Endothelial cell of umbilical vein (primary cell): ENCODE measurements around the gene PLAGL1. TPM values are rescaled to one million over a fixed set of nuclear protein-coding genes. Genes with fewer than 3 reads are reported as not detected.

Experiments used
- BruUV-seq: library from RNA; stranded (reverse); fragments of 400-500 nt; replicated peaks from 2 replicates; lab custom pipeline; 2021; lab: Mats Ljungman, UMichigan
- CTCF ChIA-PET: fragments of 300-600, 350-600 bp; sonication (Branson Sonifier 250); formaldehyde crosslinking; loops from one replicate; lab custom pipeline; 2021; ENCODE audit warnings: antibody characterized with exemption, inconsistent platforms; lab: Charles Lee
- POLR2A ChIA-PET: fragments of 300-600, 350-600 bp; sonication (Branson Sonifier 250); formaldehyde crosslinking; loops from one replicate; lab custom pipeline; 2021; ENCODE audit warnings: antibody characterized with exemption, inconsistent platforms; lab: Charles Lee
- DNase-seq: peaks from one replicate; pipeline ENCODE4 v3.0.0-alpha.2; 2011; ENCODE audit warnings: low read depth, low spot score
- FAIRE-seq: peaks from 2 replicates; lab custom pipeline; 2011; peaks lifted over from hg19 to GRCh38; lab: Jason Lieb, UNC
- H2AFZ ChIP-seq: 2 replicates; pipeline ENCODE4 v1.6.0; 2012; ENCODE audit warnings: low read depth, low read length, control low read depth, inconsistent platforms
- H3K27ac ChIP-seq: 2 replicates; pipeline ENCODE4 v1.5.1; 2011; ENCODE audit warnings: low read depth, mild to moderate bottlenecking, control low read depth, low read length, moderate library complexity; ENCODE audit not compliant: insufficient read depth
- H3K27me3 ChIP-seq, 2 experiments: 2 replicates each; pipeline versions ENCODE4 v1.6.0 to v1.6.1; 2011; ENCODE audit warnings: low read length in 2 of 2, mixed read lengths in 1 of 2; ENCODE audit not compliant: control insufficient read depth in 2 of 2, insufficient read depth in 2 of 2
- H3K36me3 ChIP-seq, 2 experiments: 2 replicates in 1 of 2; 3 replicates in 1 of 2; pipeline ENCODE4 v1.5.1; 2011; ENCODE audit warnings: low read length in 2 of 2, mild to moderate bottlenecking in 1 of 2, moderate library complexity in 1 of 2; ENCODE audit not compliant: control insufficient read depth in 2 of 2, insufficient read depth in 2 of 2; ENCODE audit errors: extremely low read depth in 1 of 2
- H3K4me1 ChIP-seq: 3 replicates; pipeline ENCODE4 v1.5.1; 2011; ENCODE audit warnings: mild to moderate bottlenecking, low read length; ENCODE audit not compliant: control insufficient read depth, insufficient read depth; ENCODE audit errors: extremely low read depth
- H3K4me2 ChIP-seq: 2 replicates; pipeline ENCODE4 v1.6.1; 2011; ENCODE audit warnings: low read length, control low read depth, mixed read lengths; ENCODE audit not compliant: insufficient read depth
- H3K4me3 ChIP-seq, 3 experiments: fragments of 200-600 bp in 1 of 3; sonication (generic), shearing (Covaris generic) in 1 of 3; replicated peaks in 1 of 3; 2 replicates each; pipeline ENCODE4 v1.5.1; 2011 to 2016; ENCODE audit warnings: control low read depth in 3 of 3, low read length in 3 of 3, mild to moderate bottlenecking in 2 of 3, inconsistent platforms in 1 of 3, low read depth in 1 of 3, moderate library complexity in 1 of 3; ENCODE audit not compliant: insufficient read depth in 1 of 3
- H3K79me2 ChIP-seq: 2 replicates; pipeline ENCODE4 v1.6.0; 2012; ENCODE audit warnings: low read length, inconsistent platforms; ENCODE audit not compliant: control insufficient read depth, insufficient read depth
- H3K9ac ChIP-seq: replicated peaks from 2 replicates; pipeline ENCODE3; 2011; ENCODE audit warnings: low read length, control low read depth; ENCODE audit not compliant: insufficient read depth; ENCODE audit errors: extremely low read depth
- H3K9me1 ChIP-seq: replicated peaks from 3 replicates; pipeline ENCODE4 v1.6.0; 2011; ENCODE audit warnings: mild to moderate bottlenecking, low read length; ENCODE audit not compliant: control insufficient read depth, insufficient read depth; ENCODE audit errors: extremely low read depth
- H3K9me3 ChIP-seq: replicated peaks from 2 replicates; pipeline ENCODE4 v1.5.1; 2012; ENCODE audit warnings: low read length, inconsistent platforms; ENCODE audit not compliant: control insufficient read depth, insufficient read depth
- H4K20me1 ChIP-seq: replicated peaks from 2 replicates; pipeline ENCODE3; 2011; ENCODE audit warnings: mild to moderate bottlenecking, low read length; ENCODE audit not compliant: control insufficient read depth, insufficient read depth; ENCODE audit errors: extremely low read depth
- CTCF ChIP-seq, 2 donors: IDR thresholded peaks; 1 replicate in 1 of 2; 2 replicates in 1 of 2; pipeline ENCODE4 v1.5.1; 2011; ENCODE audit warnings: low read length in 2 of 2, mild to moderate bottlenecking in 2 of 2, moderate library complexity in 2 of 2, control low read depth in 1 of 2, inconsistent platforms in 1 of 2, low read depth in 1 of 2; ENCODE audit not compliant: insufficient read depth in 1 of 2; ENCODE audit errors: extremely low read depth in 1 of 2
- EZH2 ChIP-seq: IDR thresholded peaks from 2 replicates; pipeline ENCODE4 v1.6.1; 2012; ENCODE audit warnings: borderline replicate concordance, low read depth, mild to moderate bottlenecking, moderate library complexity, low read length, inconsistent platforms; ENCODE audit not compliant: severe bottlenecking
- FOS ChIP-seq: IDR thresholded peaks from 2 replicates; pipeline ENCODE4 v1.6.1; 2011; ENCODE audit warnings: mild to moderate bottlenecking, low read length, moderate library complexity, borderline replicate concordance; ENCODE audit not compliant: insufficient read depth
- GATA2 ChIP-seq: IDR thresholded peaks from 2 replicates; pipeline ENCODE4 v1.7.0; 2011; ENCODE audit warnings: low read depth, mild to moderate bottlenecking, moderate library complexity, mixed read lengths, low read length; ENCODE audit not compliant: insufficient read length, insufficient read depth
- JUN ChIP-seq: IDR thresholded peaks from 2 replicates; pipeline ENCODE4 v1.6.1; 2011; ENCODE audit warnings: borderline replicate concordance, low read depth; ENCODE audit not compliant: insufficient read length, insufficient read depth
- MAX ChIP-seq: IDR thresholded peaks from 2 replicates; pipeline ENCODE4 v1.6.1; 2011; ENCODE audit not compliant: insufficient read depth, insufficient read length
- MYC ChIP-seq: IDR thresholded peaks from one replicate; pipeline ENCODE4 v1.6.1; 2011; ENCODE audit warnings: mild to moderate bottlenecking, low read depth, low read length
- POLR2A ChIP-seq: IDR thresholded peaks from 2 replicates; pipeline ENCODE4 v1.6.1; 2012; ENCODE audit warnings: low read depth, mild to moderate bottlenecking, control low read depth, low read length
- POLR2AphosphoS5 ChIP-seq: IDR thresholded peaks from 2 replicates; pipeline ENCODE4 v1.6.1; 2012; ENCODE audit warnings: low read depth, mild to moderate bottlenecking, control low read depth, low read length, moderate library complexity; ENCODE audit not compliant: insufficient read depth
- dilution Hi-C: fragments of 300-500 bp; cut with MboI; formaldehyde crosslinking; loops from one replicate; pipeline ENCODE4 v1.15.0; 2019; ENCODE audit warnings: low sequenced_read_pairs; ENCODE audit not compliant: extremely low pct_ligation_motif_present
- intact Hi-C: fragments of 100-400 bp; cut with micrococcal nuclease; formaldehyde crosslinking; loops from one replicate; pipeline ENCODE4 v1.10.0; 2022
- polyA plus RNA-seq, 4 experiments: library from polyadenylated mRNA; depleted of rRNA in 3 of 4; stranded (reverse) in 3 of 4; unstranded in 1 of 4; fragments of >200 nt; gene quantifications; 2 replicates each; pipeline versions ENCODE4 v1.2.1 to v1.2.3, GENCODE V29; 2011 to 2012; ENCODE audit warnings: missing spikeins in 1 of 4
- total RNA-seq: library from RNA; stranded (reverse); gene quantifications from 2 replicates; pipeline ENCODE4 v1.2.3, GENCODE V29; 2021

The PLAGL1 gene
- total and polyA plus RNA-seq, 2 donors (not counting 3 experiments of a cell fraction or from before 2014, with no cell fraction given) = 20.9 to 40.4 TPM

- dilution Hi-C loops = no loop called here
- H4K20me1 ChIP-seq = no peaks in the 10 kb centered on the region
- ChIA-PET CTCF (interaction anchor here (0.7 to 4.1 kb wide), 11 partner anchors 9 to 391 kb away, joined by 3 to 42 read pairs (median 4); partner anchors contain the start of gene LTV1), POLR2A (no interaction called here)
- H3K9ac ChIP-seq = no peak overlapping the region
- no peaks in the 10 kb centered on the region for H3K4me1 ChIP-seq
- no peak for FAIRE-seq
- no peak overlapping the region for H2AFZ ChIP-seq
- intact Hi-C loops = loop anchor here (2.0 kb wide), 1 partner anchor 51 kb away; no protein-coding TSS in a partner anchor
- BruUV-seq = no TSS peak
- no peaks in the 10 kb centered on the region for H3K9me1 ChIP-seq
- peaks cover 4 to 26% of the 10 kb centered on the region in 2 experiments for H3K27me3 ChIP-seq
- DNase-seq = peak; percentile 49
- no peaks in the 10 kb centered on the region for H3K79me2 ChIP-seq
- no peak for TF ChIP-seq JUN
- TF ChIP-seq CTCF (IDR thresholded peaks at IDR 0.05; ENCODE audit: extremely low read depth in 1 of 2, insufficient read depth in 1 of 2, low read depth in 1 of 2, low read length in 2 of 2) = peak; percentile 26 to 44
- no peak overlapping the region for H3K27ac ChIP-seq
- H3K4me2 ChIP-seq = no peak overlapping the region
- H3K9me3 ChIP-seq = no peaks in the 10 kb centered on the region
- H3K4me3 ChIP-seq = no peak overlapping the region
- H3K36me3 ChIP-seq = no peaks in the 10 kb centered on the region
These were observed 45.9 kb downstream of the PLAGL1 start for GRCh38 chr6:143961886-143962878.

GRCh38 chr6:143961066-143961465 lies 47.0 kb downstream of the PLAGL1 start:
- Histone ChIP-seq H4K20me1 (no peaks in the 10 kb centered on the region), H3K9ac (no peak overlapping the region), H3K4me2 (no peak overlapping the region), H3K4me3 (no peak overlapping the region), H3K79me2 (no peaks in the 10 kb centered on the region), H2AFZ (no peak overlapping the region), H3K9me3 (no peaks in the 10 kb centered on the region), H3K9me1 (no peaks in the 10 kb centered on the region), H3K4me1 (no peaks in the 10 kb centered on the region), H3K27ac (no peak overlapping the region), H3K36me3 (no peaks in the 10 kb centered on the region), H3K27me3 (peaks cover 6 to 26% of the 10 kb centered on the region in 2 experiments)
- no peak for TF ChIP-seq GATA2
- TF ChIP-seq CTCF (IDR thresholded peaks at IDR 0.05; ENCODE audit: extremely low read depth in 1 of 2, insufficient read depth in 1 of 2, low read depth in 1 of 2, low read length in 2 of 2) = no peak
- no peak for TF ChIP-seq EZH2
- TF ChIP-seq POLR2A = no peak
- no peak for TF ChIP-seq FOS
- no peak for TF ChIP-seq MAX
- no peak for TF ChIP-seq POLR2AphosphoS5
- TF ChIP-seq MYC = no peak
- no peak for TF ChIP-seq JUN
- dilution Hi-C loops = no loop called here
- no TSS peak for BruUV-seq
- DNase-seq (no peak), FAIRE-seq (no peak)
- POLR2A ChIA-PET = no interaction called here
- intact Hi-C loops = no loop called here
- CTCF ChIA-PET = interaction anchor here (0.9 to 4.1 kb wide), 5 partner anchors 17 to 386 kb away, joined by 3 to 42 read pairs (median 4); no protein-coding TSS in a partner anchor
